ENCODE measurements around the gene CDHR2. TPM values are rescaled to one million over a fixed set of nuclear protein-coding genes. Genes with fewer than 3 reads are reported as not detected.
A peak's percentile ranks its signal among the peaks of the same experiment; 100 is the strongest.

The CDHR2 gene
- total RNA-seq, 1 experiment from 2014 or later = 0.10 TPM

DNA sequence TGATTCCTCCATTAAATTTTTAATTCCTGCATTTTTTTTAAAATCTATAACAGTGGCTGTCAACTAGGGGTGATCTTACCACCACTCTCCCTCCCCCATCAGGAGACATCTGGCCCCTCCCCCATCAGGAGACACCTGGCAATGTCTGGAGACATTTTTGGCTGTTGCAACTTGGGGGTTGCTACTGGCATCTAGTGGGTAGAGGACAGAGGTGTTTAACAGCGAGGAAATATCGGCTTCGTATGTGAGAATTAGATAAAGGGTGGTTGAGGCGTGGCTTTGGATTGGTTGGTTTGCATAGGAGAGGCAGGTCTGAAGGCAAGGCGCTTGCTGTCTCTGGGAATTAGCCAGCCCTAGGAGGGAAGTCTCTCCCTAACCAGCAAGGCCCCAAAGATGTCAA lies 10.5 kb downstream of the CDHR2 start:
- ChIA-PET CTCF (no interaction called here), RAD21 (ENCODE audit: low non-redundant PET in 1 of 2, low total read pairs in 2 of 2, uncharacterized antibody in 2 of 2, unreplicated experiment in 2 of 2) (no interaction called here), POLR2A (no interaction called here)
- ATAC-seq (peak; percentile 84), DNase-seq (ENCODE audit: low read depth, low spot score) (peak; percentile 50)
- Histone ChIP-seq H3K4me3 (replicated peaks in 1 of 2; ENCODE audit: low read depth in 1 of 2, low read length in 2 of 2) (no peak overlapping the region), H3K36me3 (ENCODE audit: control insufficient read depth in 1 of 2, insufficient read depth in 2 of 2, low read length in 2 of 2) (no peaks in the 10 kb centered on the region), H3K9me3 (ENCODE audit: control insufficient read depth in 1 of 2, insufficient read depth in 1 of 2, low read depth in 1 of 2, low read length in 2 of 2) (no peaks in the 10 kb centered on the region), H3K9me2 (ENCODE audit: insufficient read depth) (no peaks in the 10 kb centered on the region), H3K27ac (ENCODE audit: low read depth, low read length) (no peak overlapping the region), H3K27me3 (ENCODE audit: insufficient read depth, low read length) (no peaks in the 10 kb centered on the region), H4K20me1 (ENCODE audit: insufficient read depth) (no peaks in the 10 kb centered on the region), H3K9ac (ENCODE audit: low read length) (no peak overlapping the region), H3K79me2 (ENCODE audit: insufficient read depth, low read length) (no peaks in the 10 kb centered on the region), H3K4me2 (ENCODE audit: low read length) (no peak overlapping the region), H2AFZ (ENCODE audit: low read depth, low read length, poor library complexity, severe bottlenecking) (no peak overlapping the region), H3K4me1 (ENCODE audit: control insufficient read depth in 1 of 2, insufficient read depth in 2 of 2, low read length in 2 of 2) (0 out of 4 replicates have a peak, but pooled peaks cover 2 to 5% of the 10 kb centered on the region in 2 experiments)
- no peak for TF ChIP-seq CEBPB (IDR thresholded peaks at IDR 0.05; ENCODE audit: low read depth)
- no peak for TF ChIP-seq FOSL1 (IDR thresholded peaks at IDR 0.05; ENCODE audit: low read depth)
- TF ChIP-seq, protein P1, sequence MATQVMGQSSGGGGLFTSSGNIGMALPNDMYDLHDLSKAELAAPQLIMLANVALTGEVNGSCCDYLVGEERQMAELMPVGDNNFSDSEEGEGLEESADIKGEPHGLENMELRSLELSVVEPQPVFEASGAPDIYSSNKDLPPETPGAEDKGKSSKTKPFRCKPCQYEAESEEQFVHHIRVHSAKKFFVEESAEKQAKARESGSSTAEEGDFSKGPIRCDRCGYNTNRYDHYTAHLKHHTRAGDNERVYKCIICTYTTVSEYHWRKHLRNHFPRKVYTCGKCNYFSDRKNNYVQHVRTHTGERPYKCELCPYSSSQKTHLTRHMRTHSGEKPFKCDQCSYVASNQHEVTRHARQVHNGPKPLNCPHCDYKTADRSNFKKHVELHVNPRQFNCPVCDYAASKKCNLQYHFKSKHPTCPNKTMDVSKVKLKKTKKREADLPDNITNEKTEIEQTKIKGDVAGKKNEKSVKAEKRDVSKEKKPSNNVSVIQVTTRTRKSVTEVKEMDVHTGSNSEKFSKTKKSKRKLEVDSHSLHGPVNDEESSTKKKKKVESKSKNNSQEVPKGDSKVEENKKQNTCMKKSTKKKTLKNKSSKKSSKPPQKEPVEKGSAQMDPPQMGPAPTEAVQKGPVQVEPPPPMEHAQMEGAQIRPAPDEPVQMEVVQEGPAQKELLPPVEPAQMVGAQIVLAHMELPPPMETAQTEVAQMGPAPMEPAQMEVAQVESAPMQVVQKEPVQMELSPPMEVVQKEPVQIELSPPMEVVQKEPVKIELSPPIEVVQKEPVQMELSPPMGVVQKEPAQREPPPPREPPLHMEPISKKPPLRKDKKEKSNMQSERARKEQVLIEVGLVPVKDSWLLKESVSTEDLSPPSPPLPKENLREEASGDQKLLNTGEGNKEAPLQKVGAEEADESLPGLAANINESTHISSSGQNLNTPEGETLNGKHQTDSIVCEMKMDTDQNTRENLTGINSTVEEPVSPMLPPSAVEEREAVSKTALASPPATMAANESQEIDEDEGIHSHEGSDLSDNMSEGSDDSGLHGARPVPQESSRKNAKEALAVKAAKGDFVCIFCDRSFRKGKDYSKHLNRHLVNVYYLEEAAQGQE (IDR thresholded peaks at IDR 0.05; ENCODE audit: low read depth) = no peak
- TF ChIP-seq EZH2 (IDR thresholded peaks at IDR 0.05) = no peak
- TF ChIP-seq EZH2phosphoT487 (IDR thresholded peaks at IDR 0.05; ENCODE audit: borderline replicate concordance) = no peak
- TF ChIP-seq, protein P2, sequence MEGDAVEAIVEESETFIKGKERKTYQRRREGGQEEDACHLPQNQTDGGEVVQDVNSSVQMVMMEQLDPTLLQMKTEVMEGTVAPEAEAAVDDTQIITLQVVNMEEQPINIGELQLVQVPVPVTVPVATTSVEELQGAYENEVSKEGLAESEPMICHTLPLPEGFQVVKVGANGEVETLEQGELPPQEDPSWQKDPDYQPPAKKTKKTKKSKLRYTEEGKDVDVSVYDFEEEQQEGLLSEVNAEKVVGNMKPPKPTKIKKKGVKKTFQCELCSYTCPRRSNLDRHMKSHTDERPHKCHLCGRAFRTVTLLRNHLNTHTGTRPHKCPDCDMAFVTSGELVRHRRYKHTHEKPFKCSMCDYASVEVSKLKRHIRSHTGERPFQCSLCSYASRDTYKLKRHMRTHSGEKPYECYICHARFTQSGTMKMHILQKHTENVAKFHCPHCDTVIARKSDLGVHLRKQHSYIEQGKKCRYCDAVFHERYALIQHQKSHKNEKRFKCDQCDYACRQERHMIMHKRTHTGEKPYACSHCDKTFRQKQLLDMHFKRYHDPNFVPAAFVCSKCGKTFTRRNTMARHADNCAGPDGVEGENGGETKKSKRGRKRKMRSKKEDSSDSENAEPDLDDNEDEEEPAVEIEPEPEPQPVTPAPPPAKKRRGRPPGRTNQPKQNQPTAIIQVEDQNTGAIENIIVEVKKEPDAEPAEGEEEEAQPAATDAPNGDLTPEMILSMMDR (IDR thresholded peaks at IDR 0.05 in 2 of 3, conservative IDR thresholded peaks at IDR 0.05 in 1 of 3; ENCODE audit: borderline replicate concordance in 1 of 3, insufficient read depth in 1 of 3, low read depth in 2 of 3, low read length in 2 of 3) = peak; percentile 35 to 56 (median 44); a peak in 4 of 6 replicates
- TF ChIP-seq RAD21 (IDR thresholded peaks at IDR 0.05; ENCODE audit: low read depth) = peak; percentile 73
- BruUV-seq (replicated peaks) = no TSS peak
- intact Hi-C loops (cut with micrococcal nuclease) = loop anchor here (5.0 kb wide), 1 partner anchor 142 kb away; the partner anchor contains the start of gene CLTB

Measured in HCT116 (cell line).